Retinal pigment epithelial cell (primary cell): ENCODE measurements around the gene PFDN2.

Experiments
- DNase-seq: peaks from one replicate; pipeline ENCODE4 v3.0.0-alpha.2; 2010; ENCODE audit warnings: low read depth
- H3K4me3 ChIP-seq: 2 replicates; pipeline ENCODE4 v1.5.1; 2011; ENCODE audit warnings: mild to moderate bottlenecking, low read length, control low read depth, moderate library complexity
- CTCF ChIP-seq: conservative IDR thresholded peaks from 2 replicates; pipeline ENCODE4 v1.5.1; 2011; ENCODE audit warnings: low read depth, low read length, control low read depth, inconsistent platforms

The PFDN2 gene

DNA sequence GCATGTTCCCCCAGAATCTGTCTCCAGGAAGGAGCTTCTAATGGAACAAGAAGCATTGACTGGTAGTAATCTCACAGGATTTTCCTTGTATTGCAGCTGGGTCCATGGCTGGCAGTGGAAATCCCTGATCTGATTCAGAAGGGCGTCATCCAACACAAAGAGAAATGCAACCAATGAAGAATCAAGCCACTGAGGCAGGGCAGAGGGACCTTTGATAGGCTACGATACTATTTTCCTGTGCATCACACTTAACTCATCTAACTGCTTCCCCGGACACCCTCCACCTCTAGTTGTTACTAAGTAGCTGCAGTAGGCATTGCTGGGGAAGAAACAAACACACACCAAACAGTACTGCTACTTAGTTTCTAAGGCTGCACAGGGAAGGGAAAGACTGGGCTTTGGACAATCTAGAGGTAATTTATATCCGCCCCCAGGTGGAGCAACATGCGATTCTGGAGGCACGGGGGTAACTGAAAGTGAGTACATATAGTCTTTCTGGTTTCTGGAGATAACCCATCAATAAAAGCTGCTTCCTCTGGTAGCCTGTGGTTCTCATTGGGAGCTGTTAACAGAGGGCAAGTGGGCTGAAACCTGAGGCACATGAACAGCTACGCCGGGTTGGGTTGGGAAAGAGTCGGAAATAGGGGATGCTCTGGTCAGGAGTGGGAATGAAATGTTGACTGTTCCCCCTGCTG is 40.6 kb upstream of the PFDN2 start:
- no peak for DNase-seq
- peak overlapping the region; percentile 87 for H3K4me3 ChIP-seq
- TF ChIP-seq CTCF: no peak

DNA sequence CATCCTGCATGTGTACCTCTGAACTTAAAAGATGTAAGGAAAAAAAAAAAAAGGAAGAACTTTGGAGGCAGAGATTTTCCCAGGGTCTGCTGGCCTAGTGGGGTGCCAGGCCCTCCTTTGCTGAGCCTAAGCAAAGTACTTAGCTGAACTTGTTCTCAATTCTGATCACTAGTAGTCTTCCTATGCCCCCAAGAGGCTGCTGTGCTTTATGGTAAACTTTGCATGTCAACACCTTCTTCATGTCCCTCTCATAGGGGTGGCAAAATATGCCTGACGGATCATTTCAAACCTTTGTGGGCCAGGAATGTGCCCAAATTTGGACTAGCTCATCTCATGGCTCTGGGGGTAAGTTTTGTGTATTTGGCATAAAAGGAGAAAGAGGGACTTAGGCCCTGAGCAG is 40.0 kb upstream of the PFDN2 start:
- no peak for TF ChIP-seq CTCF
- H3K4me3 ChIP-seq: no peak overlapping the region
- no peak for DNase-seq

DNA sequence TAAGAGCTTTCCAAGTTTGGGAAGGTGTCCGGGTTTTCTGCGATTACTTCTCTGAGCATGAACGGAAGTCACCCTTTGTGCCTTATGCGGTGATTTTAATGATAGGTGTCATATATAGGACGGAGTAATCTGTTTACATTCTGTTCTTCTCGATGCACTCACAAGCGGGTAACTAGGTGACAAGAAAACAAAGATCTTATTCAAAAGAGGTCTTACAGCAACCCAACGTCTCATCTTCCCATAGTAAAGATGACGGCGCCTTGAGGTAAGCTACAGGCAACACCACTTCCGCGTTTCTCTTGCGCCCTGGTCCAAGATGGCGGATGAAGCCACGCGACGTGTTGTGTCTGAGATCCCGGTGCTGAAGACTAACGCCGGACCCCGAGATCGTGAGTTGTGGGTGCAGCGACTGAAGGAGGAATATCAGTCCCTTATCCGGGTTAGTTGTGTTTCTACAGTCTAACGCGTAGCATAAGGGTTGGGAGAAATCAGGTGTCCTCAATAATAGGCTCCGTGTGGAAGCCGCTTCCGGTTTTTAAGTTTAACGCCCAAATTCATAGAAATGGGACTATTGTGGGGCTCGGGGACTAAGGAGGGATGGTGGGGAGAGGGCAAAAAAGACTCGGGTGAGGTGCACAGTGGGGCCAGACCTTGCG is 36.0 kb upstream of the PFDN2 start, which contains the start of gene UFC1:
TSS of gene UFC1 (plus strand) at position 297 of the 656 bp plus-strand sequence. CDS start at position 317, 20 bp downstream.
- H3K4me3 ChIP-seq: peak within 1 kb of the TSS; percentile 84
- TF ChIP-seq CTCF: no peak
- DNase-seq: peak; percentile 75

- DNase-seq: no peak
- peak overlapping the region; percentile 84 for H3K4me3 ChIP-seq
- TF ChIP-seq CTCF: no peak
Observed at GRCh38 chr1:161153176-161153575, 35.3 kb upstream of the PFDN2 start.

DNA sequence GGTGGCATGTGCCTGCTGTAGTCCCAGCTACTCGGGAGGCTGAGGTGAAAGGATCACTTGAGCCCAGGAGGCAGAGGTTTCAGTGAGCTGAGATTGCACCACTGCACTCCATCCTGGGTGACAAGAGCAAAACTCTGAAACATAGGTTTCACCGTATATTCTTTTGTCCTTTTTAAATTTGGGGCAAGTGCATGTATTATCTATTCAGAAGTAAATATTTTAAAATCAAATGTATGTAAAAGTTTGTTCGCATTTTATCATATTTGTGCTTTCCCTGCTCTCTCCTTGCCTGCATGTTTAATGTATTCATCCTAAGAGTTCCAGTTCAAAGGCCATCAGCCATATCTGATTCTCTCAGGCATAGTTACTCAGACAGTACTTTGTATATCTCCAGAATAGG is 28.0 kb upstream of the PFDN2 start:
- no peak overlapping the region for H3K4me3 ChIP-seq
- DNase-seq: no peak
- TF ChIP-seq CTCF: no peak

- no peak for DNase-seq
- no peak overlapping the region for H3K4me3 ChIP-seq
- TF ChIP-seq CTCF: no peak
Observed at GRCh38 chr1:161140755-161141400, 23.0 kb upstream of the PFDN2 start.

DNA sequence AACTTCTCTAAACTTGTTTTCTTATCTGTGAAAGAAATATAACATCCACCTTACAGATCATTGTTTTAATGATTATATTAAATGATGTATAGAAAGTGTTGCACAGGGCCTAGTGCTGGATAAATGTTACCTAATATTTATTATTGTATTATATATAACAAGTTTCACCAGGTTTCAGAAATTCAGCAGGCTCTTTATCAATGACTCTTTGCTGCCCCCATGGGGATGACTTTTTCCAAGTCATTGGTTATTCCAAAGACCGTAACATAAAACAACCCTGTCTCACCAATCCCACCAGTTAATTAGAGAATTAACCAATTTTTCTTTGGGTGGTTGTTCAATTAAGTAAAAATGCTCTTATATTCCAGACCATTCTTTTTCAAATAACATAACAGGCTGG is 21.9 kb upstream of the PFDN2 start:
- no peak overlapping the region for H3K4me3 ChIP-seq
- DNase-seq: no peak
- peak; percentile 62 for TF ChIP-seq CTCF
